Gastroesophageal sphincter (tissue), 4 donors: Measurements from ENCODE around the gene XRCC3. TPM values are rescaled to one million over a fixed set of nuclear protein-coding genes. Genes with fewer than 3 reads are reported as not detected.
A peak's percentile ranks its signal among the peaks of the same experiment; 100 is the strongest.

Experiments
- ATAC-seq: fragments of 150-250 bp; one replicate; pipeline ENCODE4 v1.9.1; 2016; ENCODE audit warnings: mild to moderate bottlenecking, moderate library complexity
- H3K27ac ChIP-seq, 4 donors: fragments of 200-600 bp; sonication (generic) in 3 of 4; 1 replicate in 3 of 4; 2 replicates in 1 of 4; pipeline ENCODE4 v1.5.1; 2016 to 2019
- H3K27me3 ChIP-seq: fragments of 200-600 bp; sonication (generic); one replicate; pipeline ENCODE4 v1.5.1; 2019
- H3K36me3 ChIP-seq, 2 donors: fragments of 200-600 bp; sonication (generic); one replicate each; pipeline ENCODE4 v1.5.1; 2019; ENCODE audit warnings: control low read depth in 1 of 2
- H3K4me1 ChIP-seq, 3 donors: fragments of 200-600 bp; sonication (generic); 1 replicate in 2 of 3; 2 replicates in 1 of 3; pipeline ENCODE4 v1.5.1; 2016 to 2019; ENCODE audit warnings: control low read depth in 2 of 3
- H3K4me3 ChIP-seq, 2 donors: fragments of 200-600 bp; sonication (generic); one replicate each; pipeline ENCODE4 v1.5.1; 2019; ENCODE audit warnings: mild to moderate bottlenecking in 1 of 2, moderate library complexity in 1 of 2
- H3K9me3 ChIP-seq, 3 donors: fragments of 200-600 bp; sonication (generic); one replicate each; pipeline ENCODE4 v1.5.1; 2017 to 2019; ENCODE audit warnings: control low read depth in 2 of 3
- EP300 ChIP-seq: sonication (generic); formaldehyde crosslinking; IDR thresholded peaks from one replicate; pipeline ENCODE4 v1.6.1; 2017; ENCODE audit warnings: antibody characterized with exemption, mild to moderate bottlenecking
- POLR2A ChIP-seq, 2 donors: fragments of 450-650 bp; IDR thresholded peaks; one replicate each; pipeline ENCODE4 v1.6.1; 2017; ENCODE audit warnings: antibody characterized with exemption in 2 of 2, mild to moderate bottlenecking in 2 of 2, moderate library complexity in 1 of 2
- POLR2AphosphoS5 ChIP-seq: sonication (generic); formaldehyde crosslinking; IDR thresholded peaks from one replicate; pipeline ENCODE4 v1.6.1; 2017; ENCODE audit warnings: antibody characterized with exemption
- WGBS, 2 donors: methylation state at CpG; one replicate each; pipeline ENCODE4 v1.1.5; 2018; ENCODE audit warnings: low coverage in 1 of 2; 5-methylcytosine and 5-hydroxymethylcytosine counted together
- total RNA-seq, 4 donors: library from RNA; depleted of rRNA; stranded (reverse); fragments of >200 nt; gene quantifications; one replicate each; pipeline ENCODE4 v1.1.0, GENCODE V29; 2016
- TF ChIP-seq, protein P1 (sequence below), 4 experiments: fragments of 200-600 bp in 2 of 4; fragments of 450-650 bp in 2 of 4; sonication (generic) in 1 of 4; IDR thresholded peaks; one replicate each; pipeline ENCODE4 v1.5.1; 2017 to 2019; ENCODE audit warnings: antibody characterized with exemption in 4 of 4, mild to moderate bottlenecking in 2 of 4, moderate library complexity in 2 of 4

The XRCC3 gene
- total RNA-seq, 4 donors from 2014 or later: 1.2 to 7.8 (median 3.6) TPM

DNA sequence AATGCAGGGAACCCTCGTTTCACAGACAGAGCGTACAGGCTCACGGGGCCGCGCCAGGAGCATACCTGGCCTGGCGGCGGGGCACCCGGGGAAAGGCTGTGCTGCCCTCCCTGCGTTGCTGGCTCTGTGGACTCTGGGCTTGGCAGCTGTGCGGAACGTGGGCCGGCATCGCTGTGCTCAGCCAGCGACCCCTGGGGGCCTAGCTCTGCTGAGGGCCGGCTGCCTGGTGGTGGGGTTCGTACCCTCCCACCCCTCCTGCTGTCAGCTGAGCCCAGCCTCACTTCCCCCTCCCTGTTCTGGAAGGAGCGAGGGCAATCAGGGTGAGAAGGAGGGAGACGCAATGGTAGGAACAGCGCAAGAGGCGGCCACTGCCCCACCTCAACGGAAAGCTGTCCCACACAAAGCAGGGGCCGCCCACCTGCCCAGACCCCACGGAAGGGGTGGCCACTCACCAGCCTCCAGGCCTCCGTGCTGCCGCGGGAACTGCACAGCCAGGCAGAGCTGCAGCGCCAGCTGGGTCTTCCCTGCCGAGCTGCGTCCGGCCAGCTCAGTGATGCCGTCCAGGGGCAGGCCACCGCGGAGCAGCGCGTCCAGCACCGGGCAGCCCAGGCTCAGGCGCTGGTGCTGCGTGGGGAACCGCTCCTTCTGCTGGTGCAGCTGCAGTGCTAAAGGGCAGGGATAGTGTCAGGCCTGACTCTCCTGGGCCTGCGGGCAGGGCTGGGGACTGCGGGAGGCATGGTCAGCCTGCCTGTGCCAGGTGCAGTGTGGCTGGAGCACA lies 8.5 kb downstream of the XRCC3 start:
- Histone ChIP-seq H3K27ac (peak overlapping the region in 3 of 4 donors; percentile 39 to 67 (median 62)), H3K9me3 (no peaks in the 10 kb centered on the region), H3K4me1 (peaks cover 0 to 77% (median 10%) of the 10 kb centered on the region in 3 donors), H3K4me3 (no peak overlapping the region), H3K27me3 (no peaks in the 10 kb centered on the region), H3K36me3 (peaks cover 0 to 64% of the 10 kb centered on the region in 2 donors)
- no peak for ATAC-seq
- 81% methylated on average over 6 of the region's 41 CpGs; no CpG with 5 or more reads in 1 of the 2 donors for WGBS, 2 donors
- no peak for TF ChIP-seq POLR2A (IDR thresholded peaks at IDR 0.05)
- TF ChIP-seq, protein P1, sequence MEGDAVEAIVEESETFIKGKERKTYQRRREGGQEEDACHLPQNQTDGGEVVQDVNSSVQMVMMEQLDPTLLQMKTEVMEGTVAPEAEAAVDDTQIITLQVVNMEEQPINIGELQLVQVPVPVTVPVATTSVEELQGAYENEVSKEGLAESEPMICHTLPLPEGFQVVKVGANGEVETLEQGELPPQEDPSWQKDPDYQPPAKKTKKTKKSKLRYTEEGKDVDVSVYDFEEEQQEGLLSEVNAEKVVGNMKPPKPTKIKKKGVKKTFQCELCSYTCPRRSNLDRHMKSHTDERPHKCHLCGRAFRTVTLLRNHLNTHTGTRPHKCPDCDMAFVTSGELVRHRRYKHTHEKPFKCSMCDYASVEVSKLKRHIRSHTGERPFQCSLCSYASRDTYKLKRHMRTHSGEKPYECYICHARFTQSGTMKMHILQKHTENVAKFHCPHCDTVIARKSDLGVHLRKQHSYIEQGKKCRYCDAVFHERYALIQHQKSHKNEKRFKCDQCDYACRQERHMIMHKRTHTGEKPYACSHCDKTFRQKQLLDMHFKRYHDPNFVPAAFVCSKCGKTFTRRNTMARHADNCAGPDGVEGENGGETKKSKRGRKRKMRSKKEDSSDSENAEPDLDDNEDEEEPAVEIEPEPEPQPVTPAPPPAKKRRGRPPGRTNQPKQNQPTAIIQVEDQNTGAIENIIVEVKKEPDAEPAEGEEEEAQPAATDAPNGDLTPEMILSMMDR (IDR thresholded peaks at IDR 0.05): no peak
- no peak for TF ChIP-seq EP300
- TF ChIP-seq POLR2AphosphoS5: no peak

DNA sequence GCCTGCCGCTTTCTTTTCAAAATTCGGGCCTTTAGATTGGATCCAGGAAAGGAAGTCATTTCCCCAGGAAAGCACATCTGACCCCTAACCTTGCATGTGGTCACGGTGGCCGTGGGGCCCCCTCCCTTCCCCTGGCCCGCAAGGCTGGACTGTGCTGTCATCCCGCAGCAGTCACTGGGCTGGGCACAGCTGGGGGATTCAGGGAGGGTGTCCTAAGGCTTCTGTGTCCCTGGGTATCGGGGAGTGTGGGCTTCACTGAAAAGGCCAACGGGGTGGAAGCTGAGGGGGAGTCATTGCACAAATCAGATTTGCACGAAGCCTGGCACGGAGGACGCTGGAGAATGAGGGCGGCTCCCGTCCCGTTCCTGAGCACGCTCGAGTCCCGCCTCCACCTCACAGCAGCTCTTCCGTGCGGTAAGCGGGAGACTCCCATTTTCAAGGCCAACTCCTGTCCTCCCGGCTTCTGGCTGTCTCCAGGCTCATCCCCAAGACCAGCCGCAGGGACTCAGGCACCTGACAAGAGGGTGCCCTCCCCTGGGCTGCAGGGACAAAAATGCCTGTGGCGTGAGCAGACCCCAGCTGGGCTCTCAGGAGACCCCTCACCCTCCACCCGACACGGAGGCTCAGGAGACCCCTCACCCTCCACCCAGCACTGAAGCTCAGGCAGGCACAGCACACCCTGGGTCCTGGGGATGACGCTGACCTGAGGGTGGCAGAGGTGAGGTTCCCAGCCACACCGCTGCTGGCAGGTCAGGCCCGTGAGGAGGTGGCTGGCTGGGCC lies 9.6 kb downstream of the XRCC3 start:
- Histone ChIP-seq H3K36me3 (peaks cover 0 to 74% of the 10 kb centered on the region in 2 donors), H3K27me3 (no peaks in the 10 kb centered on the region), H3K4me3 (no peak overlapping the region), H3K4me1 (peaks cover 0 to 77% (median 6%) of the 10 kb centered on the region in 3 donors), H3K27ac (peak overlapping the region in 3 of 4 donors; percentile 62 to 71 (median 67)), H3K9me3 (no peaks in the 10 kb centered on the region)
- ATAC-seq: peak; percentile 39
- TF ChIP-seq POLR2A (IDR thresholded peaks at IDR 0.05) (no peak), POLR2AphosphoS5 (no peak), EP300 (no peak)
- TF ChIP-seq, protein P1 (IDR thresholded peaks at IDR 0.05): no peak
- WGBS, 2 donors: 80 to 87% methylated on average over 2 to 3 of the region's 28 CpGs

DNA sequence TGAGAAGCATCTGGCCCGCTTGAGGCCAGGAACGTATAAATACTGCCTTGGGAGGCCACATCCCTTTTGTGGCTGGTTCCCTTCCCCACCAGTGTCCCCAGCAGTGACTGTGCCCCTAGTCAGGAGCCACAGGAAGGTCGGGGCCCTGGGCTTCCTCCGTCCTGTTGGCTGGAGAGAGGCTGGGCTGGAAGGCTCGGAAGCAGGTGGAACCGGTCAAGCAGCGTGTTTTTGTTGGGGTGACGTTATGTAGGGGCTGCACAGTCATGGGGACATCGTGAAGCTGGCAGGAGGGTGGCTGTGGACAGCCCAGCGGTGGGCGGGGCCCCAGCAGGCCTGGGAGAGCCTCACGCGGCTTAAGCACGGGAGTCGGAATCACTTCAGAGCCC lies 10.1 kb downstream of the XRCC3 start:
- WGBS, 2 donors: 60 to 90% methylated on average over 2 to 7 of the region's 15 CpGs

GRCh38 chr14:103704708-103705107 lies 10.5 kb downstream of the XRCC3 start:
- no peaks in the 10 kb centered on the region for H3K27me3 ChIP-seq
- H3K4me3 ChIP-seq: no peak overlapping the region
- H3K36me3 ChIP-seq: peaks cover 0 to 84% of the 10 kb centered on the region in 2 donors
- TF ChIP-seq EP300 (no peak), POLR2AphosphoS5 (no peak), POLR2A (IDR thresholded peaks at IDR 0.05) (no peak)
- TF ChIP-seq, protein P1 (IDR thresholded peaks at IDR 0.05): no peak
- H3K9me3 ChIP-seq: no peaks in the 10 kb centered on the region
- peaks cover 0 to 82% (median 6%) of the 10 kb centered on the region in 3 donors for H3K4me1 ChIP-seq
- H3K27ac ChIP-seq: peak overlapping the region in 3 of 4 donors; percentile 62 to 71 (median 67)
- no peak for ATAC-seq
- 50 to 78% methylated on average over 2 to 3 of the region's 13 CpGs for WGBS, 2 donors

More for the DNA sequence above, 10.1 kb downstream of the XRCC3 start:
- no peak overlapping the region for H3K4me3 ChIP-seq
- peak; percentile 63 for ATAC-seq
- H3K9me3 ChIP-seq: no peaks in the 10 kb centered on the region
- TF ChIP-seq POLR2AphosphoS5: peak; percentile 3
- TF ChIP-seq, protein P1 (IDR thresholded peaks at IDR 0.05): no peak
- TF ChIP-seq POLR2A (IDR thresholded peaks at IDR 0.05): no peak
- no peak for TF ChIP-seq EP300
- no peaks in the 10 kb centered on the region for H3K27me3 ChIP-seq
- H3K36me3 ChIP-seq: peaks cover 0 to 80% of the 10 kb centered on the region in 2 donors
- H3K27ac ChIP-seq: peak overlapping the region in 3 of 4 donors; percentile 62 to 71 (median 67)
- H3K4me1 ChIP-seq: peaks cover 0 to 82% (median 6%) of the 10 kb centered on the region in 3 donors
